PC-9 (cell line): Measurements from ENCODE around the gene YTHDC1. TPM values are rescaled to one million over a fixed set of nuclear protein-coding genes. Genes with fewer than 3 reads are reported as not detected.

Experiments
- BruUV-seq: library from RNA; stranded (reverse); fragments of 400-500 nt; replicated peaks from 2 replicates; lab custom pipeline; 2021; lab: Mats Ljungman, UMichigan
- CTCF ChIA-PET: fragments of 300-600 bp; sonication (Branson Sonifier 250); formaldehyde crosslinking; loops from one replicate; lab custom pipeline; 2022; ENCODE audit warnings: antibody characterized with exemption; lab: Charles Lee
- POLR2A ChIA-PET: fragments of 300-600 bp; sonication (Branson Sonifier 250); formaldehyde crosslinking; loops from one replicate; lab custom pipeline; 2022; ENCODE audit warnings: antibody characterized with exemption; ENCODE audit not compliant: unreplicated experiment; lab: Charles Lee
- DNase-seq, 2 experiments: peaks; one replicate each; pipeline versions ENCODE4 v3.0.0 to v3.0.0-alpha.2; 2015 to 2022; ENCODE audit warnings: mixed read lengths in 1 of 2
- H2AFZ ChIP-seq: fragments of 200-600 bp; sonication (generic); 2 replicates; pipeline ENCODE4 v1.8.1; 2017; ENCODE audit warnings: antibody characterized with exemption
- H3F3A ChIP-seq: fragments of 200-600 bp; sonication (generic); 2 replicates; pipeline ENCODE4 v1.8.1; 2017; ENCODE audit warnings: antibody characterized with exemption, mild to moderate bottlenecking, low read depth; ENCODE audit not compliant: insufficient read depth
- H3K27ac ChIP-seq: fragments of 200-600 bp; sonication (generic); 2 replicates; pipeline ENCODE4 v1.6.1; 2016; ENCODE audit warnings: mixed run types
- H3K27me3 ChIP-seq: fragments of 200-600 bp; sonication (generic); 2 replicates; pipeline ENCODE4 v1.6.1; 2016; ENCODE audit warnings: low read depth, mixed run types; ENCODE audit not compliant: insufficient read depth
- H3K36me3 ChIP-seq: fragments of 200-600 bp; sonication (generic); 2 replicates; pipeline ENCODE4 v1.6.1; 2016; ENCODE audit warnings: low read depth, mixed run types
- H3K4me1 ChIP-seq: fragments of 200-600 bp; sonication (generic); replicated peaks from 2 replicates; pipeline ENCODE4 v1.6.1; 2016; ENCODE audit warnings: mixed run types; ENCODE audit not compliant: insufficient read depth
- H3K4me2 ChIP-seq: fragments of 200-600 bp; sonication (generic); 2 replicates; pipeline ENCODE4 v1.6.1; 2017; ENCODE audit warnings: mixed run types
- H3K4me3 ChIP-seq: fragments of 200-600 bp; sonication (generic); 2 replicates; pipeline ENCODE4 v1.6.1; 2016; ENCODE audit warnings: mixed run types
- H3K79me2 ChIP-seq: fragments of 200-600 bp; sonication (generic); 2 replicates; pipeline ENCODE4 v1.6.1; 2017; ENCODE audit warnings: low read depth, mixed run types
- H3K9me2 ChIP-seq: fragments of 200-600 bp; sonication (generic); 2 replicates; pipeline ENCODE4 v1.8.1; 2017; ENCODE audit warnings: mild to moderate bottlenecking; ENCODE audit not compliant: insufficient read depth
- H3K9me3 ChIP-seq: fragments of 200-600 bp; sonication (generic); 2 replicates; pipeline ENCODE4 v1.8.1; 2016; ENCODE audit warnings: low read depth; ENCODE audit not compliant: insufficient read depth
- H4K20me1 ChIP-seq: fragments of 200-600 bp; sonication (generic); 2 replicates; pipeline ENCODE4 v1.8.1; 2017; ENCODE audit not compliant: insufficient read depth
- EZH2 ChIP-seq: fragments of 200-600 bp; sonication (generic); IDR thresholded peaks from 2 replicates; pipeline ENCODE4 v1.8.0; 2017; ENCODE audit warnings: antibody characterized with exemption, low read depth
- intact Hi-C: fragments of 100-400 bp; cut with micrococcal nuclease; formaldehyde crosslinking; loops from one replicate; pipeline ENCODE4 v1.10.0; 2022; ENCODE audit not compliant: unreplicated experiment
- total RNA-seq: library from RNA; stranded (reverse); gene quantifications from 2 replicates; pipeline ENCODE4 v1.2.3, GENCODE V29; 2021
- TF ChIP-seq, protein P1 (sequence below): fragments of 200-600 bp; sonication (generic); conservative IDR thresholded peaks from 2 replicates; pipeline ENCODE4 v1.6.1; 2017; ENCODE audit warnings: mixed run types, antibody characterized with exemption, mild to moderate bottlenecking, moderate library complexity

YTHDC1 gene
- total RNA-seq, 1 experiment from 2014 or later: 83.6 TPM

DNA sequence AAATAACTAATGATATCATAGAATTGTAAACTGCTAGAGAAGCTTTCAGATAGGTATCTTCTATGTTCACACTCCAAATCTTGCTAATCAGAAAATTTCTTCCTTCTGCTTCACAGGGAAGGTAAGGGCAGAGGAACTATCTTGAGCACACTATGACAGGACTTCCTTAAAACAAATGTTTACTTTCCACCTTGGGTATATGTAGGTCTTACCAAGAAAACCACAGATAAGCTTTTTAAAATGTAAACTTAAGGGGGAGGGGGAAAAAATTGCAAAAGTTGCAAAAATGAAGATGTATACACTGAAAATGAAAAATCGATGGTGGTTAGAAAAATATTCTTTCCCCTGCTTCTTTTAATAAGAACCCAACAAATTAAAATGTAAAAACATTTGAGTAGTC is 30.9 kb downstream of the YTHDC1 start:
- Histone ChIP-seq H3K9me3 (no peaks in the 10 kb centered on the region), H3K79me2 (no peaks in the 10 kb centered on the region), H3K4me2 (no peak overlapping the region), H3K9me2 (no peaks in the 10 kb centered on the region), H3F3A (no peaks in the 10 kb centered on the region), H3K4me1 (no peaks in the 10 kb centered on the region), H3K4me3 (no peak overlapping the region), H2AFZ (no peak overlapping the region), H3K27ac (no peak overlapping the region), H3K27me3 (no peaks in the 10 kb centered on the region), H4K20me1 (0 out of 2 replicates have a peak, but pooled peaks cover 3% of the 10 kb centered on the region), H3K36me3 (peaks cover 36% of the 10 kb centered on the region)
- intact Hi-C loops: no loop called here
- POLR2A ChIA-PET: no interaction called here
- no peak for TF ChIP-seq EZH2
- TF ChIP-seq, protein P1, sequence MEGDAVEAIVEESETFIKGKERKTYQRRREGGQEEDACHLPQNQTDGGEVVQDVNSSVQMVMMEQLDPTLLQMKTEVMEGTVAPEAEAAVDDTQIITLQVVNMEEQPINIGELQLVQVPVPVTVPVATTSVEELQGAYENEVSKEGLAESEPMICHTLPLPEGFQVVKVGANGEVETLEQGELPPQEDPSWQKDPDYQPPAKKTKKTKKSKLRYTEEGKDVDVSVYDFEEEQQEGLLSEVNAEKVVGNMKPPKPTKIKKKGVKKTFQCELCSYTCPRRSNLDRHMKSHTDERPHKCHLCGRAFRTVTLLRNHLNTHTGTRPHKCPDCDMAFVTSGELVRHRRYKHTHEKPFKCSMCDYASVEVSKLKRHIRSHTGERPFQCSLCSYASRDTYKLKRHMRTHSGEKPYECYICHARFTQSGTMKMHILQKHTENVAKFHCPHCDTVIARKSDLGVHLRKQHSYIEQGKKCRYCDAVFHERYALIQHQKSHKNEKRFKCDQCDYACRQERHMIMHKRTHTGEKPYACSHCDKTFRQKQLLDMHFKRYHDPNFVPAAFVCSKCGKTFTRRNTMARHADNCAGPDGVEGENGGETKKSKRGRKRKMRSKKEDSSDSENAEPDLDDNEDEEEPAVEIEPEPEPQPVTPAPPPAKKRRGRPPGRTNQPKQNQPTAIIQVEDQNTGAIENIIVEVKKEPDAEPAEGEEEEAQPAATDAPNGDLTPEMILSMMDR: no peak
- CTCF ChIA-PET: no interaction called here
- no peak for DNase-seq
- no TSS peak for BruUV-seq

DNA sequence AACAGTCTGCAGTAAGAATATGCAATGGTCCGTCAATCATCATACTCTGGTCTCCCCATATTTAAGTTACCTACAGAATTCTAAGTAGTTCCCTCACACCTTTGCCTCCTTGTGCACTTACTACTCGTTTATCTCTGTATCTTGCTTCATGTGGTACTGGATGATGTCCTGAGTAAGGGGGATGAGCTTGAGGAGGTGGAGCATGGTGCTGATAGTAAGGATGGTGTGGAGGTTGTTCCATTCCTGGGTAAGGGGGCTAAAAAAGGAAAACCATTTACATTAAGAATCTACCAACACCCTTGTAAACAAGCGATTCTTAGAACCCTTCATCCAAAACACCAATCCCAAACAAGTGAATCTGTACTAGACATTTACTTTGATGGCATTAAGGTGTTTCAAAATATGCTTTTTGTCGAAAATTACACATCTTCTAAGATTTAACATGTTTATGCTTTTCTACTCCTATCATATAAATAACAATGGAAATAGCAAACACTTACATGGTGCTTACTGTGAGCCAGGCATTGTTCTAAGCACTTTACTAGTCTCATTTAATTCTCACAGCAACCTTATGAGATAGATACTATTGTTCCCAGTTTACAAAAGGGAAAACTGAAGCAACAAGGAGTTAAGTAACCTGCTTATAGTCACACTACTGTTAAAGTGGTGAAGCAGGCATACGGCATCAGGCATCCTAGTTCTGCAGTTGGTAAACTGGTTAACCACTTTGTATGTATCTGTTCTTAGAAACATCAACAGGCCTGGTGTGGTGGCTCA is 33.5 kb downstream of the YTHDC1 start:
- H4K20me1 ChIP-seq: 0 out of 2 replicates have a peak, but pooled peaks cover 3% of the 10 kb centered on the region
- intact Hi-C loops: no loop called here
- H3F3A ChIP-seq: no peaks in the 10 kb centered on the region
- no TSS peak for BruUV-seq
- H3K79me2 ChIP-seq: no peaks in the 10 kb centered on the region
- TF ChIP-seq, protein P1: no peak
- no peak for TF ChIP-seq EZH2
- no peak overlapping the region for H3K27ac ChIP-seq
- ChIA-PET CTCF (no interaction called here), POLR2A (no interaction called here)
- H3K9me3 ChIP-seq: no peaks in the 10 kb centered on the region
- no peak overlapping the region for H2AFZ ChIP-seq
- no peak overlapping the region for H3K4me2 ChIP-seq
- H3K4me1 ChIP-seq: no peaks in the 10 kb centered on the region
- no peaks in the 10 kb centered on the region for H3K27me3 ChIP-seq
- H3K36me3 ChIP-seq: peaks cover 22% of the 10 kb centered on the region
- no peak overlapping the region for H3K4me3 ChIP-seq
- no peaks in the 10 kb centered on the region for H3K9me2 ChIP-seq
- DNase-seq: no peak

DNA sequence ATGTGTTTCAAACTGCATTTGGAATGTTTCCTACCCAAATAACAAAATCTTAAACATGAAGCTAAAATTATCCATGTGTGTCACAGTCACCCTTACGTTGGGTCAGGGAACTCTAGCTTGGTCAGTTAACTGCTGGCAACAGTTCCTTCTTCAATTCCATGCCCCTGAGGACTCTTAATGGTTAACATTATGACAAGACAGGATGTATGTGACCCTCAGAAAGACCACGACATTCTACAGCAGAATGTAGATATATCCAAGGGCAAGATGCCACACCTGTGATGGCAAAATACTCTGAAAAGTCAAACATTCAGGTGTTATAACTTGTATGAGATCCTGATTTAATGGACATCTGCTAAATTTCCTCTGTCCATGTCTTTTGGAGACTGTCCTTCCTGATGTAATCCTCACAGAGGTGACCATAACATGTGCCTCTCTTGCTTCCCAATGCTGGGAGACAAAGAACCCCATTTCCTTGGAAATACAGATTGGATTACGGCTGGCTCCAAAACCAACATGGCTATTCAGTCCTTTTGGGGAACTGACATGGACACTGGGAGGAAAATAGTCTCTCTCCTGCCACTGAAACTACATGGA is 39.1 kb downstream of the YTHDC1 start:
- Histone ChIP-seq H3K4me3 (no peak overlapping the region), H3K27ac (no peak overlapping the region), H3K79me2 (no peaks in the 10 kb centered on the region), H3K4me1 (no peaks in the 10 kb centered on the region), H3K9me3 (no peaks in the 10 kb centered on the region), H4K20me1 (no peaks in the 10 kb centered on the region), H3K27me3 (no peaks in the 10 kb centered on the region), H3K4me2 (no peak overlapping the region), H3F3A (no peaks in the 10 kb centered on the region), H3K36me3 (peaks cover 5% of the 10 kb centered on the region), H3K9me2 (no peaks in the 10 kb centered on the region), H2AFZ (no peak overlapping the region)
- TF ChIP-seq, protein P1: no peak
- no peak for TF ChIP-seq EZH2
- BruUV-seq: no TSS peak
- DNase-seq: no peak
- POLR2A ChIA-PET: no interaction called here
- CTCF ChIA-PET: no interaction called here
- intact Hi-C loops: no loop called here
